NB4 (cell line): ENCODE results near the gene NAA80.
"Not testable (repeated sequence)": the region's sequence is repeated elsewhere in the genome, so short reads cannot be mapped to it uniquely, and the experiment has no call there.

Experiments used
- DNase-seq: peaks from one replicate; pipeline ENCODE4 v3.0.0; 2010; ENCODE audit warnings: low read depth
- H3K4me3 ChIP-seq: one replicate; pipeline ENCODE4 v1.5.1; 2011; ENCODE audit warnings: mild to moderate bottlenecking, low read depth, low read length, moderate library complexity
- CTCF ChIP-seq: IDR thresholded peaks from one replicate; pipeline ENCODE4 v1.5.1; 2012; ENCODE audit warnings: low read depth, low read length
- MAX ChIP-seq: IDR thresholded peaks from 2 replicates; pipeline ENCODE4 v1.6.1; 2011; ENCODE audit warnings: low read depth, low read length
- MYC ChIP-seq: IDR thresholded peaks from 2 replicates; pipeline ENCODE4 v1.6.1; 2011; ENCODE audit warnings: low read depth, low read length
- POLR2A ChIP-seq: IDR thresholded peaks from 2 replicates; pipeline ENCODE4 v1.6.1; 2011; ENCODE audit warnings: mild to moderate bottlenecking; ENCODE audit not compliant: insufficient read length; ENCODE audit errors: extremely low read depth

The NAA80 gene

GRCh38 chr3:50264964-50265485 lies 34.2 kb downstream of the NAA80 start:
- no peak overlapping the region for H3K4me3 ChIP-seq
- no peak for DNase-seq
- TF ChIP-seq MAX (no peak), POLR2A (no peak), MYC (no peak), CTCF (no peak)

GRCh38 chr3:50264383-50264963 lies 34.7 kb downstream of the NAA80 start:
- TF ChIP-seq POLR2A = no peak
- TF ChIP-seq CTCF = no peak
- no peak for DNase-seq
- H3K4me3 ChIP-seq = no peak overlapping the region

- DNase-seq = no peak
- TF ChIP-seq MYC (no peak), MAX (no peak), CTCF (no peak)
- H3K4me3 ChIP-seq = no peak overlapping the region
Measured at GRCh38 chr3:50263478-50264382, 35.5 kb downstream of the NAA80 start.

GRCh38 chr3:50262778-50263177 lies 36.4 kb downstream of the NAA80 start:
- no peak overlapping the region for H3K4me3 ChIP-seq
- TF ChIP-seq MYC (no peak), CTCF (no peak), POLR2A (no peak)
- no peak for DNase-seq

GRCh38 chr3:50262200-50262599 lies 37.0 kb downstream of the NAA80 start:
- H3K4me3 ChIP-seq, DNase-seq: not testable (repeated sequence)

- H3K4me3 ChIP-seq = no peak overlapping the region
- no peak for DNase-seq
- TF ChIP-seq MYC (no peak), MAX (no peak), POLR2A (no peak), CTCF (no peak)
Measured at GRCh38 chr3:50261505-50261904, 37.7 kb downstream of the NAA80 start.
